Measurements from ENCODE around the gene TANGO2.

DNA sequence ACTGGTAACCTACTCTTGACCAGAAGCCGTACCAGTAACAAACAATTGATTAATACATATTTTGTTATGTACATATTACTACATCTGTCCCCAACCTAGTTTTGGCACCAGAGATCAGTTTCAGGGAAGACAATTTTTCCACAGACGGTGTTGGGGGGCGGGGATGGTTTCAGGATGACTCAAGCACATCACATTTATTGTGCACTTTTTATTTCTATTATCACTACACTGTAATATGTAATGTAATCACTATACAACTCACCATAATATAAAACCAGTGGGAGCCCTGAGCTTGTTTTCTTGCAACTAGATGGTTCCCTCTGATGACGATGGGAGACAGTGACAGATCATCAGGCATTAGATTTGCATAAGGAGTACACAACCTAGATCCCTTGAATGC, 74.6 kb downstream of the TANGO2 start:
- TF ChIP-seq, protein P1, sequence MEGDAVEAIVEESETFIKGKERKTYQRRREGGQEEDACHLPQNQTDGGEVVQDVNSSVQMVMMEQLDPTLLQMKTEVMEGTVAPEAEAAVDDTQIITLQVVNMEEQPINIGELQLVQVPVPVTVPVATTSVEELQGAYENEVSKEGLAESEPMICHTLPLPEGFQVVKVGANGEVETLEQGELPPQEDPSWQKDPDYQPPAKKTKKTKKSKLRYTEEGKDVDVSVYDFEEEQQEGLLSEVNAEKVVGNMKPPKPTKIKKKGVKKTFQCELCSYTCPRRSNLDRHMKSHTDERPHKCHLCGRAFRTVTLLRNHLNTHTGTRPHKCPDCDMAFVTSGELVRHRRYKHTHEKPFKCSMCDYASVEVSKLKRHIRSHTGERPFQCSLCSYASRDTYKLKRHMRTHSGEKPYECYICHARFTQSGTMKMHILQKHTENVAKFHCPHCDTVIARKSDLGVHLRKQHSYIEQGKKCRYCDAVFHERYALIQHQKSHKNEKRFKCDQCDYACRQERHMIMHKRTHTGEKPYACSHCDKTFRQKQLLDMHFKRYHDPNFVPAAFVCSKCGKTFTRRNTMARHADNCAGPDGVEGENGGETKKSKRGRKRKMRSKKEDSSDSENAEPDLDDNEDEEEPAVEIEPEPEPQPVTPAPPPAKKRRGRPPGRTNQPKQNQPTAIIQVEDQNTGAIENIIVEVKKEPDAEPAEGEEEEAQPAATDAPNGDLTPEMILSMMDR (IDR thresholded peaks at IDR 0.05): no peak
- TF ChIP-seq POLR2A (IDR thresholded peaks at IDR 0.05) (no peak), EP300 (IDR thresholded peaks at IDR 0.05) (no peak)
